Osteocyte (in vitro differentiated cells): Measurements from ENCODE around the gene CLDN19. TPM values are rescaled to one million over a fixed set of nuclear protein-coding genes. Genes with fewer than 3 reads are reported as not detected.
A peak's percentile ranks its signal among the peaks of the same experiment; 100 is the strongest.
"Not testable (repeated sequence)": the region's sequence is repeated elsewhere in the genome, so short reads cannot be mapped to it uniquely, and the experiment has no call there.

ENCODE experiments used
- DNase-seq: peaks from one replicate; pipeline ENCODE4 v3.0.0; 2021; ENCODE audit warnings: mixed read lengths; ENCODE audit not compliant: unreplicated experiment; ENCODE audit errors: extremely low spot score
- H3K27ac Mint-ChIP-seq: one replicate; pipeline ENCODE4 v1.8.0; 2021; ENCODE audit warnings: mild to moderate bottlenecking, mixed read lengths; ENCODE audit not compliant: unreplicated experiment
- H3K27me3 Mint-ChIP-seq: one replicate; pipeline ENCODE4 v1.8.0; 2021; ENCODE audit warnings: mixed read lengths; ENCODE audit not compliant: unreplicated experiment
- H3K36me3 Mint-ChIP-seq: one replicate; pipeline ENCODE4 v1.8.0; 2021; ENCODE audit warnings: mixed read lengths; ENCODE audit not compliant: unreplicated experiment
- H3K4me1 Mint-ChIP-seq: one replicate; pipeline ENCODE4 v1.8.0; 2021; ENCODE audit warnings: mixed read lengths; ENCODE audit not compliant: unreplicated experiment
- H3K4me3 Mint-ChIP-seq: one replicate; pipeline ENCODE4 v1.8.0; 2021; ENCODE audit warnings: mild to moderate bottlenecking, moderate library complexity, mixed read lengths; ENCODE audit not compliant: unreplicated experiment
- H3K9me3 Mint-ChIP-seq: one replicate; pipeline ENCODE4 v1.8.0; 2021; ENCODE audit warnings: mixed read lengths; ENCODE audit not compliant: unreplicated experiment
- CTCF ChIP-seq: fragments of 200-600 bp; sonication (generic); IDR thresholded peaks from 2 replicates; pipeline ENCODE4 v1.5.0; 2021; ENCODE audit warnings: antibody characterized with exemption, mild to moderate bottlenecking, moderate library complexity
- total RNA-seq: library from RNA; stranded (reverse); gene quantifications from 2 replicates; pipeline ENCODE4 v1.2.1, GENCODE V29; 2021

The CLDN19 gene
- total RNA-seq, 1 donor from 2014 or later, result not detected

GRCh38 chr1:42732126-42732680, 7.8 kb downstream of the CLDN19 start:
- H3K4me3 Mint-ChIP-seq, result no peak overlapping the region
- H3K4me1 Mint-ChIP-seq, result peaks cover 1% of the 10 kb centered on the region
- no peaks in the 10 kb centered on the region for H3K27me3 Mint-ChIP-seq
- TF ChIP-seq CTCF, result no peak
- no peak for DNase-seq
- H3K27ac Mint-ChIP-seq, result no peak overlapping the region
- no peaks in the 10 kb centered on the region for H3K9me3 Mint-ChIP-seq
- H3K36me3 Mint-ChIP-seq, result no peaks in the 10 kb centered on the region

- TF ChIP-seq CTCF, result no peak
- Mint-ChIP-seq H3K4me1 (no peaks in the 10 kb centered on the region), H3K27ac (no peak overlapping the region), H3K27me3 (no peaks in the 10 kb centered on the region), H3K4me3 (no peak overlapping the region), H3K36me3 (no peaks in the 10 kb centered on the region), H3K9me3 (no peaks in the 10 kb centered on the region)
- no peak for DNase-seq
Observed at GRCh38 chr1:42731585-42731984, 8.5 kb downstream of the CLDN19 start.

GRCh38 chr1:42730988-42731387, 9.0 kb downstream of the CLDN19 start:
- peak; percentile 42 for DNase-seq
- Mint-ChIP-seq H3K27ac (no peak overlapping the region), H3K4me1 (no peaks in the 10 kb centered on the region), H3K27me3 (no peaks in the 10 kb centered on the region), H3K36me3 (no peaks in the 10 kb centered on the region), H3K9me3 (no peaks in the 10 kb centered on the region), H3K4me3 (no peak overlapping the region)
- no peak for TF ChIP-seq CTCF

- no peaks in the 10 kb centered on the region for H3K4me1 Mint-ChIP-seq
- TF ChIP-seq CTCF, result no peak
- H3K27me3 Mint-ChIP-seq, result no peaks in the 10 kb centered on the region
- peak; percentile 23 for DNase-seq
- no peaks in the 10 kb centered on the region for H3K36me3 Mint-ChIP-seq
- H3K27ac Mint-ChIP-seq, result no peak overlapping the region
- H3K9me3 Mint-ChIP-seq, result no peaks in the 10 kb centered on the region
- H3K4me3 Mint-ChIP-seq, result no peak overlapping the region
Observed at GRCh38 chr1:42730002-42730401, 10.0 kb downstream of the CLDN19 start.

GRCh38 chr1:42725820-42726219, 14.2 kb downstream of the CLDN19 start:
- not testable (repeated sequence) for H3K27ac Mint-ChIP-seq, H3K4me3 Mint-ChIP-seq, H3K4me1 Mint-ChIP-seq, H3K36me3 Mint-ChIP-seq, H3K27me3 Mint-ChIP-seq, H3K9me3 Mint-ChIP-seq
- peak; percentile 36 for DNase-seq

DNA sequence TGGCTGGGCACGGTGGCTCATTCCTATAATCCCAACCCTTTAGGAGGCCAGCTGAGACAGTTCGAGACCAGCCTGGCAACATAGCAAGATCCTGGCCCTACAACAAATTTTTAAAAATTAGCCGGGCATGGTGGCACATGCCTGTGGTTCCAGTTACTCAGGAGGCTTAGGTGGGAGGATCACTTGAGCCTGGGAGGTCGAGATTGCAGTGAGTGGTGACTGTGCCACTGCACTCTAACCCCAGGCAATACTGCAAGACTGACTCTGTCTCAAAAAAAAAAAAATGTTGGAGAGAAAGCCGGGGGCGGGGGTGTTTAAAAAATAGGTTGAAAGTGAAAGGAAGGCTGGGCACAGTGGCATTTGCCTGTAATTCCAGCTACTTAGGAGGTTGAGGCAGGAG, 16.5 kb downstream of the CLDN19 start:
- peaks cover 2% of the 10 kb centered on the region for H3K36me3 Mint-ChIP-seq
- H3K27ac Mint-ChIP-seq, result no peak overlapping the region
- H3K27me3 Mint-ChIP-seq, result no peaks in the 10 kb centered on the region

GRCh38 chr1:42722403-42722802, 17.6 kb downstream of the CLDN19 start:
- H3K4me3 Mint-ChIP-seq, H3K4me1 Mint-ChIP-seq, H3K27ac Mint-ChIP-seq, DNase-seq, H3K27me3 Mint-ChIP-seq, H3K9me3 Mint-ChIP-seq, H3K36me3 Mint-ChIP-seq: not testable (repeated sequence)

More for the DNA sequence above, 16.5 kb downstream of the CLDN19 start:
- Mint-ChIP-seq H3K4me3 (no peak overlapping the region), H3K9me3 (peaks cover 5% of the 10 kb centered on the region), H3K4me1 (peaks cover 2% of the 10 kb centered on the region)
- TF ChIP-seq CTCF, result no peak
- peak; percentile 32 for DNase-seq
